GM21515 (cell line): ENCODE measurements around the gene SLA2.
"Not testable (repeated sequence)": the region's sequence is repeated elsewhere in the genome, so short reads cannot be mapped to it uniquely, and the experiment has no call there.

Experiments
- ATAC-seq: cut with Tn5 transposase; IDR thresholded peaks from one replicate; pipeline ENCODE4 v1.9.1; 2021; ENCODE audit not compliant: unreplicated experiment

The SLA2 gene

GRCh38 chr20:36576081-36576445 lies 69.9 kb downstream of the SLA2 start:
- no peak for ATAC-seq

DNA sequence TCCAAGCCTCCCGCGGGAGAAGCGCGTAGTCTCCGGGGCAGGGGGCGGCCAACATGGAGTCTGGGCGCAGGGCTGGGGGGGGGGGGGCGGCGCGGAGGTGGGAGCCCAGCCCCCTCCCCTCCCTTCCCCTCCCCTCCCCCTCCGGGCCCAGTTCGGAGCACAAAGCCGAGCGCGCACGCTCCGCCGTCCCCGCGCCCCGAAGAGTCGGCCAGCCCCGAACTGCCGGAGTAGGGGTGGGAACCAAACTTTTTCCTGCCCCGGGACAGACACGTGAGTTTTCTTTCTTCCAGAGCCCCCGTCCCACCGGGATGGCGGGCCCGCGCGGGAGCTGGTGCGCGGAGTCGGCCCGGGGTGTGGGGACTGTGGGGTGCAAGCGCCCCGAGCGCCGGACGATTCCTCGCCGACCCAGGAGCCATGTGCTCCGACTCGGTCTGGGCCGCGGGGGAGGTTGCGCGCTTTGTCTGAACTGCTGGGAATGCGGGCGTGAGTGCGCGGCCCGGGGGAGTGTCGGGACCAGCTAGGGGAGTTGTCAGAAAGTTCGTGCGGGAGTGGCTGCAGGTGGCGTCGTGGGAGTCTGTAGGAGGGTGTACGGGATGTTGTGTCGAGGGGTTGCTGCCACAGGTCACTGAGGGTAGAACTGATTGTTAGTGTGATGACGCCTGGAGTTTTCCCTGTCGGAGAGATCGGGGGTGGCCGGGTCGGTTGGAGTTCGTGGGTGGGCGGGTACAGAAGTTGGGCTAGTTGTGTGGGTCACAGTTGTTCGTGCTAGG lies 71.4 kb downstream of the SLA2 start:
- no peak for ATAC-seq

DNA sequence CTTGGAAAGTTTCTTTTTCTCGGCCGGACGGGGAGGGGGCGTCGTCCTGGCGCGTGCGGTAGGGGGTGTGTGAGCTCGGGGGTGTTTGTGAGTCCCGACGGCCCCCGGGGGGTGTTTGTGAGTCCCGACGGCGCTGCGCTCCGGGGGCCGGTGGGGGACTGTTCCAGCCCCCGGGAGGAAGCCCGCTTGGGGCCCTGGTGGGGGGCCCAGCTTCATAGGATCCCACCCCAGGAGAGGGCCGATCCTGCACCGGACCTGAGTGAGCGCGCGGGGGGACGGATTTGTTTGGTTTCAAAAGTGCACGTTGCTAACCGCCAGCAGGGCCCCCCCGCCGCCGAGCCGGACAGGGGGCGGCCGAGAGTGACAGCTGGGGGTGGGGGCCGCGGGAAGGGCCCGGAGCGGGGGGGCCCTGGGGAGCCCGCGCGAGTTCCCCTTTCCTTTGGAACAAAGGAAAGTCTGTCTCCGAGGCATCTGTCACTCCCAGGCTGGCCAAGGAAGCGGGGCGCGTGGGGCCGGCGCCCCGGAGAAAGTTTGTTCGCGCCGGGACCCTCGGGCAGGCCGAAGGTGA lies 72.1 kb downstream of the SLA2 start:
- no peak for ATAC-seq

DNA sequence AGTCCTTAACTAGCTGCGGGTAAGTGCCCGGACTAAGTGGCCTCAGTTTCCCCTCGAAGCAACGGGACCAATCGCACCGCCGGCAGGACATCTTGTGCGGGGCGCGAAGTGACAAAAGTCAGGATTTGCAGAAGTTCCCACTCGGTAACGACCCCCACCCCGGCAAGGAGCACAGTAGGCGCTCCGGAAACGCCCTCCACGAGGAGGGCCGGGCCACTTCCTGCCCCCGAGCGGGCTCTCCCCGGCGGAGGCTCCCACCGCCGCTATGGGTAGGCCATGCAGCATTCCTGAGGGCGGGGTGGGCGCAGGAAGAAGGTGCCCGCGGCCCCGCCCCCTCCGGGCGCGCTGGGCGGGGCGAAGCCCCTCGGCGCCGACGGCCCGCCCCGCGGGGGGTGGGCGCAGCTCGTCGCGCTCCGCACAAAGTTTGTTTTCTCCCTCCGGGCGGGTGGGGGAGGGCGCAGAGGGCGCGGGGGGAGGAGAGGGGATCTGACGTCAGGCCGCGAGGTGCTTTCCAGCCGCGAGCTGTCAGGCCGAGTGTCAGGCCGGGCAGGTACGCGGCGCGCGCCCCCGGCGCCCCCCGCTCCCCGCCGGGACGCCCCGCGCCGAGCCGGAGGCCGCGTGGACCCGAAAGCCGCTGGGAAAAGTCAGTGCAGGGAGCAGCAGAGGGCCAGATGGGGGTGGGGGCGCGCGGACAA lies 72.7 kb downstream of the SLA2 start, which contains the start of gene TGIF2:
TGIF2 (plus strand) TSS at position 495 of the 695 bp plus-strand sequence. CDS start 5,178 bp downstream, outside the sequence.
- ATAC-seq: peak; percentile 66

- ATAC-seq: peak; percentile 7
Measured at GRCh38 chr20:36572701-36573102, 73.3 kb downstream of the SLA2 start.

GRCh38 chr20:36571564-36572504 lies 74.2 kb downstream of the SLA2 start:
- ATAC-seq: no peak

DNA sequence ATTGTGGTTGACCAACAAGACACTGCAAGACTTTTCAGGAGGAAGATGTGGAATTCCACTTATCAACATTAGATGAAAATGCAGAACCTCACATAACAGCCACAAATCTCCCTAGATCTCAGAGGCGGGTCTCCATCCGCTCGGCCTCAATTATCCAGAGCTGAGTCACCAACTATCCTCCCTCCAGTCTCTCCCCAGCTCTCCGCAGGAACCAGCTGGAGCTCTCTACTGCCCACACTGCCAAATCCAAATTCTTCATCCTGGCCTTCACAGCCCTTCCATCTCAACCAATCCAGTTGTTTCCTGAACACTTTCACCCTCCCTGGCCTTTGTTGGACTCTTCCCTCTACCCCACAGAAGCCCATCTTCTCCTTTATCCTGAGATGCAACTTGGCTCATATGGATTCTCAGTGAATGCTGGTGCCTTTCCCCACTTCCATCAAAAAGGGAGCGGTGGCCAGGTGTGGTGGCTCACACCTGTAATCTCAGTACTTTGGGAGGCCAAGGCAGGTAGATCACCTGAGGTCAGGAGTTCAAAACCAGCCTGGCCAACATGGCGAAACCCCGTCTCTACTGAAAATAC lies 76.1 kb downstream of the SLA2 start:
- ATAC-seq: no peak

- no peak for ATAC-seq
Measured at GRCh38 chr20:36565520-36565919, 80.5 kb downstream of the SLA2 start.

DNA sequence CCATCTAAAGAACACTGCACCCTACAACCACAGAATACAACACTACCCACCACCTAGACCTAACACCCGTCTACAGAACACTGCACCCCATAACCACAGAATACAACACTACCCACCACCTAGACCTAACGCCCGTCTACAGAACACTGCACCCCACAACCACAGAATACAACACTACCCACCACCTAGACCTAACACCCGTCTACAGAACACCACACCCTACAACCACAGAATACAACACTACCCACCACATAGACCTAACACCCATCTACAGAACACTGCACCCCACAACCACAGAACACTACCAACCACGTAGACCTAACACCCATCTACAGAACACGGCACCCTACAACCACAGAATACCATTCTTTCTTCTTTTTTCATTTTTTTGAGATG lies 81.3 kb downstream of the SLA2 start:
- not testable (repeated sequence) for ATAC-seq

DNA sequence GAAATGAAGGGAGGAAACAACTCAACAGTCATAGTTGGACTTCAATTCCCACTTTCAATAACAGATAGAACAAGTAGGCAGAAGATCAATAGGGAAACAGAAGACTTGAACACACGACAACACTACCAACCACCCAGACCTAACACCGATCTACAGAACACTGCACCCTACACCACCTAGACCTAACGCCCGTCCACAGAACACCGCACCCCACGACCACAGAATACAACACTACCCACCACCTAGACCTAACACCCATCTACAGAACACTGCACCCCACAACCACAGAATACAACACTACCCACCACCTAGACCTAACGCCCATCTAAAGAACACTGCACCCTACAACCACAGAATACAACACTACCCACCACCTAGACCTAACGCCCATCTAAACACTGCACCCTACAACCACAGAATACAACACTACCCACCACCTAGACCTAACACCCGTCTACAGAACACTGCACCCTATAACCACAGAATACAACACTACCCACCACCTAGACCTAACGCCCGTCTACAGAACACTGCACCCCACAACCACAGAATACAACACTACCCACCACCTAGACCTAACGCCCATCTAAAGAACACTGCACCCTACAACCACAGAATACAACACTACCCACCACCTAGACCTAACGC lies 81.8 kb downstream of the SLA2 start:
- not testable (repeated sequence) for ATAC-seq

DNA sequence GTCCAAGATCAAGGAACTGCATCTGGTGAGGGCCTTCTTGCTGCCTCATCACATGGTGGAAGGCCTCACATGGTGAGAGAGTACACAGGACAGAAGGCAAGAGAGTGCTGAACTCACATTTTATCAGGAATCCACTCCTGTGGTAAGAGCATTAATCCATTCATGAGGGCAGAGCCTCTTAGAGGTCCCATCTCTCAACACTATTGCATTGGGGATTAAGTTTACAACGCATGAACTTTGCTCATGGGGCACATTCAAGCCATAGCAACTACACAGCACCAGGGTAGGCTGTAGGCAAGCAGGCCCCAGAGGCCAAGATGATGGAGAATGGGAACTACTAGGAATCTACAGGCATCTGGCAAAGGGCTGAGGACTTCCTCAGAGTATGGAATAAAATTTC lies 82.6 kb downstream of the SLA2 start:
- ATAC-seq: no peak

DNA sequence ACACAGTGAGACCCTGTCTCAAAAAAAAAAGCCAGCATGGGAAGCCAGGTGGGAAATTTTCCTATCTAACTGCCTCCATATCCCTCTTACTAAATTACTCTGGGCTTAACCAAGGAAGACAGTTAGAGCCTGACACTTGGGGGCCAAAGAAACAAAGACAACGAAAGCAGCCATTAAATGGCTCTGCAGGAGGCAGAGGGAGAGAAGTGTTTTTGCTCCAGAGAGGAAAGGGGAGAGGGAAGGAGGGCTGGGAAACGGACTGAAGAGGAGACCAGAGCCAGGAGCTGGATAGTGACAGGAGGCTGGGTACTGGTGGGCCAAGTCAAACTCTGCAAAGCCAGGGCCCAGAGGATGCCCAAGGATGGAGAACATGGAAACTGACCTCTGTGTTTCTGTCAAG lies 83.3 kb downstream of the SLA2 start:
- no peak for ATAC-seq
